Transverse colon (tissue), 4 donors: Measurements from ENCODE around the gene NPW.
"Not testable (repeated sequence)": the region's sequence is repeated elsewhere in the genome, so short reads cannot be mapped to it uniquely, and the experiment has no call there.

Experiments
- EP300 ChIP-seq: sonication (generic); formaldehyde crosslinking; IDR thresholded peaks from one replicate; pipeline ENCODE4 v1.6.1; 2017; ENCODE audit warnings: antibody characterized with exemption, low read depth
- POLR2A ChIP-seq: fragments of 450-650 bp; IDR thresholded peaks from one replicate; pipeline ENCODE4 v1.6.1; 2016; ENCODE audit warnings: antibody characterized with exemption, mild to moderate bottlenecking, moderate library complexity
- POLR2AphosphoS5 ChIP-seq, 3 donors: sonication (generic); formaldehyde crosslinking; IDR thresholded peaks; one replicate each; pipeline ENCODE4 v1.6.1; 2016; ENCODE audit warnings: antibody characterized with exemption in 3 of 3
- TF ChIP-seq, protein P1 (sequence below), 5 experiments: fragments of 200-600 bp in 3 of 5; fragments of 450-650 bp in 2 of 5; sonication (generic) in 3 of 5; IDR thresholded peaks; 1 replicate in 2 of 5; 2 replicates in 3 of 5; pipeline ENCODE4 v1.5.1; 2016 to 2017; ENCODE audit warnings: antibody characterized with exemption in 5 of 5, inconsistent platforms in 3 of 5, mild to moderate bottlenecking in 2 of 5, moderate library complexity in 1 of 5

DNA sequence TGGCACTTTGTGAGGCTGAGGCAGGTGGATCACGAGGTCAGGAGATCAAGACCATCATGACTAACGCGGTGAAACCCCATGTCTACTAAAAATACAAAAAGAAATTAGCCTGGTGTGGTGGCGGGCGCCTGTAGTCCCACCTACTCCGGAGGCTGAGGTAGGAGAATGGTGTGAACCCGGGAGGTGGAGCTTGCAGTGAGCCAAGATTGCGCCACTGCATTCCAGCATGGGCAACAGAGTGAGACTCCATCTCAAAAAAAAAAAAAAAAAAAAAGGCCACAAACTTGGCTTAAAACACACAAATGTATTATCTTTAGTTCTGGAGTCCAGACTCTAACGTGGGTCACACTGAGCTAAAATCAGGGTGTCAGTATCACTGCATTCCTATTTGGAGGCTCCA is 7.9 kb upstream of the NPW start:
- not testable (repeated sequence) for TF ChIP-seq POLR2A; EP300; POLR2AphosphoS5 (IDR thresholded peaks at IDR 0.05)
- TF ChIP-seq, protein P1, sequence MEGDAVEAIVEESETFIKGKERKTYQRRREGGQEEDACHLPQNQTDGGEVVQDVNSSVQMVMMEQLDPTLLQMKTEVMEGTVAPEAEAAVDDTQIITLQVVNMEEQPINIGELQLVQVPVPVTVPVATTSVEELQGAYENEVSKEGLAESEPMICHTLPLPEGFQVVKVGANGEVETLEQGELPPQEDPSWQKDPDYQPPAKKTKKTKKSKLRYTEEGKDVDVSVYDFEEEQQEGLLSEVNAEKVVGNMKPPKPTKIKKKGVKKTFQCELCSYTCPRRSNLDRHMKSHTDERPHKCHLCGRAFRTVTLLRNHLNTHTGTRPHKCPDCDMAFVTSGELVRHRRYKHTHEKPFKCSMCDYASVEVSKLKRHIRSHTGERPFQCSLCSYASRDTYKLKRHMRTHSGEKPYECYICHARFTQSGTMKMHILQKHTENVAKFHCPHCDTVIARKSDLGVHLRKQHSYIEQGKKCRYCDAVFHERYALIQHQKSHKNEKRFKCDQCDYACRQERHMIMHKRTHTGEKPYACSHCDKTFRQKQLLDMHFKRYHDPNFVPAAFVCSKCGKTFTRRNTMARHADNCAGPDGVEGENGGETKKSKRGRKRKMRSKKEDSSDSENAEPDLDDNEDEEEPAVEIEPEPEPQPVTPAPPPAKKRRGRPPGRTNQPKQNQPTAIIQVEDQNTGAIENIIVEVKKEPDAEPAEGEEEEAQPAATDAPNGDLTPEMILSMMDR (IDR thresholded peaks at IDR 0.05) = not testable (repeated sequence)
